Measurements from ENCODE around the gene FREY1.

FREY1 gene

DNA sequence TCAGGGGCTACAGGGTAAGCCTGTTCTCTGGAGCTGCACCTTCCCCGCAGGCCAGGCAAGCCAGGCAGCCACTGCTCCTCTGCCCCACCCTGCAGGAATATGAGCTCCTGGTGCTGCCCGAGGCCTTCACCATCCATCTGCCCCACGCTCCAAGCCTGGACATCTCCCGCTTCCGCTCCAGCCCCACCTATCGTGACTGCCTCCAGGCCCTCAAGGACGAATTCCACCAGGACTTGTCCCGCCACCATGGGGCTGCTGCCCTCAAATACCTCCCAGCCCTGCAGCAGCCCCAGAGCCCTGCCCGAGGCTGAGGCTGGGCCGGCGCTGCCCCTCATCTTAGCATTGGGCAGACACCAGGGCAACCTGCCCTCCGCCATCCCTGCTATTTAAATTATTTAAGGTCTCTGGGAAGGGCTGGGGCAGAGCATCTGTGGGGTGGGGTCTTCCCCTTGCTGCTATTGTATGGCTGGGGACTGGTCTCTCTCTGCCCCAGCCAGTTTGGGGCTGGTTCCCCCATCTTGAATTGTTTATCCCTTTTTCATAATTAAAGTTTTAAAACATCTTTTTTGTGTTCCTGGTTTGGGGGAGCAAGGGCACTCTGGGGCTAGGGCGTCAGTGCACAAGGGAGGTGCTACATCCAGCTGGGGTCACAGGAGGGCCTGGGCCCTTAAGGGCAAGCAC is 21.6 kb upstream of the FREY1 start:
- no peak for DNase-seq (ENCODE audit: low spot score)

DNA sequence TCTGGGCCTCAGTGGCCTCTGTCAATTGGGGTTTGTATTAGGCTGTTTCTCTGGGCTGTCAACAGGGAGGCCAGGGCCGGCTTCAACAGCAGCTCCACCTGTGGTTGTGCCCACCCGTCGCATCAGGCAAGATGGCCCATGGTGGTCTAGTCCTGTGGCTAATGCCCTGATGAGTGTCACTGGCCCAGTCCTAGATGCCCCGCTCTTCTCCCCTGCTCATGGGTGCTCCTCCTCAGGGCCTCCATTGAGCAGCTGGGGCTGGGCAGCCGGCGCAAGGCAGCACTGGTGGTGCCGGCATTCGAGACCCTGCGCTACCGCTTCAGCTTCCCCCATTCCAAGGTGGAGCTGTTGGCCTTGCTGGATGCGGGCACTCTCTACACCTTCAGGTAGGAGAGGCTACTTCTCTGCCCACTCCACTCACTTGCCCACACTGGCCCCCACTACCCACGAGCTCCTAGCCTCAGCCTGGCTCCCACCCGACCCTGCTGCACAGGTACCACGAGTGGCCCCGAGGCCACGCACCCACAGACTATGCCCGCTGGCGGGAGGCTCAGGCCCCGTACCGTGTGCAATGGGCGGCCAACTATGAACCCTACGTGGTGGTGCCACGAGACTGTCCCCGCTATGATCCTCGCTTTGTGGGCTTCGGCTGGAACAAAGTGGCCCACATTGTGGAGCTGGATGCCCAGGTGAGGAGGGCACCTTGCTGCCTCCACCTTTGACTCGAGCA is 20.8 kb upstream of the FREY1 start:
- no peak for DNase-seq (ENCODE audit: low spot score)

DNA sequence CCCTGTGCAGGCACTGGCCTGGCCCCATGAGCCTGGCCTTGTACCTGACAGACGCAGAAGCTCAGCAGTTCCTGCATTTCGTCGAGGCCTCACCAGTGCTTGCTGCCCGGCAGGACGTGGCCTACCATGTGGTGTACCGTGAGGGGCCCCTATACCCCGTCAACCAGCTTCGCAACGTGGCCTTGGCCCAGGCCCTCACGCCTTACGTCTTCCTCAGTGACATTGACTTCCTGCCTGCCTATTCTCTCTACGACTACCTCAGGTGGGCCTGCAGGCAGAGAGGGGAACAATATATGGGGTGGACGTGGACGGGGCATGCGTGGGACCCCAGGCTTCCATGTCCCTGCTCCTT is 20.2 kb upstream of the FREY1 start:
- no peak for DNase-seq (ENCODE audit: low spot score)

DNA sequence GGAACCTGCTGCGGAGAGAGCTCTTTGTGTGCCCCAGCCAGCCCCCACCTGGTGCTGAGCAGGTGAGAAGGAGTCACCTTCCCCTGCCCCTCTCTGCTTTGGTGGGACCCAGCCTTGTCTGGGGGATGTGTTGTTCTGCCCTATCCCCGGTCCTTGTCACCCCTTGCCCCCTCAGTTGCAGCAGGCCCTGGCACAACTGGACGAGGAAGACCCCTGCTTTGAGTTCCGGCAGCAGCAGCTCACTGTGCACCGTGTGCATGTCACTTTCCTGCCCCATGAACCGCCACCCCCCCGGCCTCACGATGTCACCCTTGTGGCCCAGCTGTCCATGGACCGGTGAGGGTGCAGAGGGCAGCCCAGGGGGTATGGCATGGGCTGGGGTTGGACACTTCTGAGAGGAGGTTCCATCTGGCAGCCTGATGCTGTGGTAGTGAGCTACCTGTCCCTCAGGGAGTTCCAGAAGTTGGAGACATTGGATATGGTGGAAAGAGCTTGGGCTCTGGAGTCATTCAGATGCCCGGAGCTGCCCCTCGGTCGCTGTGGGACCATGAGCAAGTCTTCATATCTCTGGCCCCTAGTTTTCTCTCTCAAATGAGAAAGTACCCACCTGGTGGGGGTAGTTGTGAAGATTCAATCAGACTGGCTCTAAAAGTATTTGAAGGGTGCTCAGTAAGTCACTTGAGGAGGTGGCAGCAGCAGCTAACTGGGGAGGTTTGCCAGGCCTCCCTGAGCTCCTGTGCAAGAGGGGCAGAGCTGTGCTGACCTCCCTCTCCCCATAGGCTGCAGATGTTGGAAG is 19.7 kb upstream of the FREY1 start:
- no peak for DNase-seq (ENCODE audit: low spot score)

DNA sequence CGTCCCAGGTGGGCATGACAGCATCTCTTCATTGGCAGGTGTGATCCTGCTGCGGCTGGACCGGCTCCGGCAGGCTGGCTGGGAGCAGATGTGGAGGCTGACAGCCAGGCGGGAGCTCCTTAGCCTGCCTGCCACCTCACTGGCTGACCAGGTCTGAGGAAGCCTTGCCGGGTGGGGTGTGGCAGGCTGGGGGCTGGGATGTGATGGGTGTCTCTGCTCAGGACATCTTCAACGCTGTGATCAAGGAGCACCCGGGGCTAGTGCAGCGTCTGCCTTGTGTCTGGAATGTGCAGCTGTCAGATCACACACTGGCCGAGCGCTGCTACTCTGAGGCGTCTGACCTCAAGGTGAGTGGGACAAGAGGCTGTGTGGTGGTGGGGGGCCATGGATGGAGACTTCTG is 18.9 kb upstream of the FREY1 start:
- no peak for DNase-seq (ENCODE audit: low spot score)

DNA sequence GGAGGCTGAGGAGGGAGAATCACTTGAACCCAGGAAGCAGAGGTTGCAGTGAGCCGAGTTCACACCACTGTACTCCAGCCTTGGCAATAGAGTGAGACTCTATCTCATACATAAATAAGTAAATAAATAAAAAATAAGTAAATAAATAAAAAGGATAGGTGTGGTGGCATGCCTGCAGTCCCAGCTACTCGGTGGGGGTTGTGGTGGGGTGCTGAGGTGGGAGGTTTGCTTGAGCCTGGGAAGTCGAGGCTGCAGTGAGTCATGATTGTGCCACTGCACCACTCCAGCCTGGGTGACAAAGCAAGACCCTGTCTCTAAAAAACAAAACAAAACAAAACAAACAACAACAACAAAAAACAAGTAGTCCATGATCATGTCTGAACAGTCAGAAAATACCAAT is 18.5 kb upstream of the FREY1 start:
- no peak for DNase-seq (ENCODE audit: low spot score)

DNA sequence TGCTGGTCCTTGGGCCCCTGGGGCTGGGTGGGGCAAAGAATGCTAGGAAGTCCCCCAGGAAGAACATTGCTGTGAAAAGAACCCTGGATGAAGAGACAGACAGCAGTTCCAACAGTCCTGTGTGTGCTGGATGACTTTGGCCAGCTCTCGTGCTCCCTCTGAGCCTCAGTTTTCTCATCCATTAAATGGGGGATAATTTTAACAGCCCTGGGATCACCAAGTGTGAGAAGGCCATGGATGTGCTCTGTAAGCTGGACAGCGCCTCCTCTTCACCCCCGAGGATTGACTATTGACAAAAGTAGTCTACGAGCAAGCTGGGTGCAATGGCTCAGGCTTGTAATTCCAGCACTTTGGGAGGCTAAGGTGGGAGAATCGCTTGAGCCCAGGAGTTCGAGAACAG is 17.9 kb upstream of the FREY1 start:
- DNase-seq (ENCODE audit: low spot score) = no peak

DNA sequence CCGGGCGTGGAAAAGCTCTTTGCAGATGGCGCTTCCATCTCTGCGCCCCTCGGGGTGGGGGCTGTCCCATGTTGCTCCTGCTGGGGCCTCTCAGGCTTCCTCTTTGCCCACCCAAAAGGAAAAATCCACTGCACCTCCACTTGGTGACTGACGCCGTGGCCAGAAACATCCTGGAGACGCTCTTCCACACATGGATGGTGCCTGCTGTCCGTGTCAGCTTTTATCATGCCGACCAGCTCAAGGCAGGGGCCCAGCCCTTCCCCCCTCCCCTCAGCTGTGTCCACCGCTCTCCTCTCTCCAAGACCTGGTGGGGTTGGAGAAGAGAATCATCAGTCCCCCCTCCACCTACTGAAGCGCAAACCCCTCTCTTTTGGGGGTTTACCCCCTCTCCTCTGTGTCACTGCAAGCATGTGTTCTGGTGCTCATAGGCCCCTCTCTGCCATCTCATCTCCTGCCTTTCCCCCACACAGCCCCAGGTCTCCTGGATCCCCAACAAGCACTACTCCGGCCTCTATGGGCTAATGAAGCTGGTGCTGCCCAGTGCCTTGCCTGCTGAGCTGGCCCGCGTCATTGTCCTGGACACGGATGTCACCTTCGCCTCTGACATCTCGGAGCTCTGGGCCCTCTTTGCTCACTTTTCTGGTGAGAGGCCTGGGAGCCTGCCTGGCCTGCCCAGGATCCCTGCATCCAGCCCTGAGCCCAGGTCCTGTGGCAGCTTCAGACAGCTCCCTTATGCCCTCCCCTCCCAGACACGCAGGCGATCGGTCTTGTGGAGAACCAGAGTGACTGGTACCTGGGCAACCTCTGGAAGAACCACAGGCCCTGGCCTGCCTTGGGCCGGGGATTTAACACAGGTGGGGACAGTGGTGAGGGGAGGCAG is 17.2 kb upstream of the FREY1 start:
- no peak for DNase-seq (ENCODE audit: low spot score)

DNA sequence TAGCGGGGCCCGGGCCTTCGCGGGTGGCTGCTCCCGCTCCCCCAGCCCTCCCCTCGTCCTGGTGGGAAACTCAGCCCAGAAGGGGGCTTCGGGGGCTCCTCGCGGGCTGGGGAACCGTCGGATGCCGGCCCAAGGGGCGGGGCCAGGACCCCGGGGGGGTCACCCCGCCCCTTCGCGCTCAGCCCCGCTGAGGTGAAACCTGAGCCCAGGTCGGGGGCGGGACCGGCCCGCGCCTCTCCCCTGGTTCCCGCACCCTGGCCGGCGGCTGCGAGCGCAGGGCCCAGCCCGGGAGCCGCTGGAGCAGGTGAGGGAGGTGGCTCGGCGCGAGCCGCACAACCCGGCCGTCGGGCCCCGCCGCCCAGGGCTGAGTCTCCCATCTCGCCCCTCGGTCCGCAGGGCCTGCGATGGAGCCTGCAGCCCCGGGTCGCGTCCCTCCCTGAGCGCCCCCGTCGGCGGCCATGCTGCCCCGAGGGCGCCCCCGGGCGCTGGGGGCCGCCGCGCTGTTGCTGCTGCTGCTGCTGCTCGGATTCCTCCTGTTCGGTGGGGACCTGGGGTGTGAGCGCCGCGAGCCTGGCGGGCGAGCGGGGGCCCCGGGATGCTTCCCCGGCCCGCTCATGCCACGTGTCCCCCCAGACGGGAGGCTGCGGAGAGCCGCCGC is 15.5 kb upstream of the FREY1 start, which contains the start of gene LARGE2:
Gene LARGE2 (plus strand): TSS at position 232 of the 658 bp plus-strand sequence. CDS start 227 bp downstream, at position 459.
- DNase-seq (ENCODE audit: low spot score) = no peak

DNA sequence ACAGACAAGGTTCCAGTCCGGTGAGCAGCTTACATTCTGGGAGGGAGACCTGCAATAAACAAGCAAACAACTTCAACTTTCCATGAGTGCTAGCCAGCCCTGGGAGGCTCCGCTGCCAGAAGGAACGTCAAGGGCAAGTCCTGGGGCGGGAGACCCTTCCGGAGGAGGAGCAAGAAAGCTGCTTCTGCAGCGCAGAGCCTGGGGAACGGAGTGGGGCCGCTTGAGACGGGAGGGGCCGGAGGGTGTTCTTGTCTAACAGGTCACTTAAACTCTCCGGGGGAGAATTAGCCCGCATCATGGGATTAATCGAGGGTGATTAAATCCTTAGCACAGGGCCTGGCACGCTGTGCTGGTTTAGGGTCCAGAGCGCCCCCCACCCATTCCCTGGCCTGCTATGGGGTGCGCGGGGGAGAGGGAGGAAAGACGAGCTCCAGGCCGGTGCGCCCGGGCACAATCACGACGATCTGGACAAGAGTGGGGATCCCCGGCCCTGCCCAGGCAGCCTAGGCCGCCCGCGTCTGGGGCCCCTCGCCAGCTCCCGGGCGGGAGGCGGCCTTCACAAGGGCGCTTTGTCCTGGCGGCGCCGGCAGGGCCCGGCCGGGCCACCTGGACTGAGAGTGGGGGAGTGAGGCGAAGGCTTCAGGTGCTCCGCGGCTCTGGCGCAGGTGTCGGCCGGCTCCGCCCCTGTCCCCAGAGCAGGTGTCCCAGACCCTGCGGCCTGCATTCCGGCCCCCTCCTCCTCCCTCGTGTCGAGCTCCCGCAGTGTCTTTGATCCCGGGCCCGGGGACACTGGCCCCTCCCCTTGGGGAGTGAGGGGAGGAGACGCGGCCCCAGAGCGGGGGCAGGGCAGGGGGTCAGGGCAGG is 14.7 kb upstream of the FREY1 start:
- no peak for DNase-seq (ENCODE audit: low spot score)

DNA sequence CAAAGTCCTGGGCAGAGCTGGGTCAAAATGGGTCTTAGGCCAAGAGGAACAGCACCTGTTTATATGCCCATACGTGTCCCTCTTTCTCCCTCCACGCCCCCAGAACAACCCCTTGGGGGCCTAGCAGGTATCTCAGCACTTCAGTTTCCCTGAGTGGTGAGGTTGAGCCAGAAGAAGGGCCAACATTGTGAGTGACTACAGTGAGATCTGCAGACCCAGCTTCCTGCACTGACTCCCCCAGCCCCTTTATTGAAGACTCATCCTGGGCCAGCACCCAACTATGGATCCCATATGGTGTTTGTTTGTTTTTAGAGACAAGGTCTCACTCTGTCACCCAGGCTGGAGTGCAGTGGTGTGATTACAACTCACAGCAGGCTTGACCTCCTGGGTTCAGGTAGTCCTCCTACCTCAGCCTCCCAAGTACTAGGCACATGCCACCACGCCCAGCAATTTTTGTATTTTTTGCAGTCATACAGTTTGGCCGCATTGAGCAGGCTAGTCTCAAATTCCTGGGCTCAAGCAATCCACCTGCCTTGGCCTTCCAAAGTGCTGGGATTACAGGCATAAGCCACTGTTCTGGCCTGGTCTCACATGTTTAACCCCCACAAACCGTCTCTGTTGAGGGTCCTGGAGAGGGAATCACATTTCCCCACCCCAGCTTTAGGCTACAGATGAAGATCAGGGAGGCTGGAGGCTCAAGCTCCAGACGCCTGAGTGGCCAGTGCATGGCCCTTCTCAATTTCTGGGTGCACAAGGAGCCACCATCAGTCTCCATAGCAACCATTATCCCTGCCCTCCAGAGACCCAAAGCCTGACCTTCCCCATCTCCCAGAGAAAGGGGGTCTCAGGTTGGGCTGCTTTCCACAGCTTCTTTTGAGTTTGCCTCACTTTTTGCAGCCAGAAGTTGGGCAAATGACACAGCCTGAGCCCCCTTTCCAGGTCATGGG is 13.7 kb upstream of the FREY1 start:
- no peak for DNase-seq (ENCODE audit: low spot score)

DNA sequence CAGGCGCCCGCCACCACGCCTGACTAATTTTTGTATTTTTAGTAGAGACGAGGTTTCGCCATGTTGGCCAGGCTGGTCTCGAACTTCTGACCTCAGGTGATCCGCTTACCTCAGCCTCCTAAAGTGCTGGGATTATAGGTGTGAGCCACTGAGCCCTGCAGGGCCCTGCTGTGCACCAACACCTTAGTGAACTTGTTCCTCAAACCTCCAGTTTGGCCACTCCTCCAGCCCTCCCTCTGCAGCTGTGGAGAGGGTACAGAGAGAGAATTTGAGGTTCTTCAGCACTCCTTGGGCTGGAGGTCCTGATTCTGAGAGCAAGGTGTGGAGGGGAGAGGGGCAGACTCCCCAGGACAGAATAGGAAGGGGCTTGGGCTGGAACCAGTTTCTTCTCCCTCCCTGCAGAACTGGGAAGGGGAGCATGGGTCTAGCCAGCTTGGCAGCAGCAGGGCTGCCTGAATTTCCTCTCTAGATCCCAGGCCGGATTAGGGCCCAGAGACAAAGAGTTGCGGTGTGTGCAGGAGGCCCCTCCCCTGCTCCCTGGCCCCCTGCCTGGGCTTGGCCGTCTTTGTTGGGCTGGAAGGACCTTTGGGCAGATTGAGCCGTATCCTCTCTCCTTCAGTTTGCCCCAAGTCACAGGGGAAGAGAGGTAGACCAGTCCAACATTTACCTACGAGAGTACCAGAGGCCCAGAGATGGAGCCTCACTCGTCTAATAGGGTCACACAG is 12.9 kb upstream of the FREY1 start:
- no peak for DNase-seq (ENCODE audit: low spot score)

DNA sequence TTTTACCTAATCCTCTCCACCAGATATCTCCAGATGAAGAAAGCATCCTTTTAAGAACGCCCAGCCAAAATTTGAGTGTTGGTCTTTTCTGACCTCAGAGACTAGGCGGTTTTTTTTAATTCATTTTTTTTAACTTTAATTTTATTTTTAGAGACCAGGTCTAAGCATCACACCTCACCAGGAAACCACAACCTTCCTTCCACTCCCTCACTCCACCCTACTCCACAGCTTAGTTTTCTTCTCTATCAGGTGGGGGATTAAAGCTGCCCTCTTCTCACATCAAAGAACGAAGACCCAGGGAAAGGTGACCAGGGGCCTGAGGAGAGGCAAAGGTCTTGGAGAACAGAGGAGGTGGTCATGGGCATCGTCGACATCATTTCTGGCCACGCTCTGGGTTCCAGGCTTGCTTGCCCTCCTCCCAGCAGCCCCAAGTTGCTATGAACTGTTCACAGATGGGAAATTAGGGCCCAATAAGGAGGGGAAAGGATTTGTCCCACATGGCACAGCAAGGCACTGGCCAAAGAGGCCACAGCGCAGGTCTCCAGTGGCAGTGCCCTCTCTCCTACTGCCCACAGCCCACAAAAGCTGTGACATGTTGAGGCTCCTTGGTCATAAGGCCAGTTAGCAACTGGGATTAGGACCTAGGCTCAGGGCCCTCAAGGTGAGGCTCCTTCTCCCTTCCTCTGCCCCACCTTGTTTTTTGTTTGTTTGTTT is 12.0 kb upstream of the FREY1 start:
- DNase-seq (ENCODE audit: low spot score) = no peak

DNA sequence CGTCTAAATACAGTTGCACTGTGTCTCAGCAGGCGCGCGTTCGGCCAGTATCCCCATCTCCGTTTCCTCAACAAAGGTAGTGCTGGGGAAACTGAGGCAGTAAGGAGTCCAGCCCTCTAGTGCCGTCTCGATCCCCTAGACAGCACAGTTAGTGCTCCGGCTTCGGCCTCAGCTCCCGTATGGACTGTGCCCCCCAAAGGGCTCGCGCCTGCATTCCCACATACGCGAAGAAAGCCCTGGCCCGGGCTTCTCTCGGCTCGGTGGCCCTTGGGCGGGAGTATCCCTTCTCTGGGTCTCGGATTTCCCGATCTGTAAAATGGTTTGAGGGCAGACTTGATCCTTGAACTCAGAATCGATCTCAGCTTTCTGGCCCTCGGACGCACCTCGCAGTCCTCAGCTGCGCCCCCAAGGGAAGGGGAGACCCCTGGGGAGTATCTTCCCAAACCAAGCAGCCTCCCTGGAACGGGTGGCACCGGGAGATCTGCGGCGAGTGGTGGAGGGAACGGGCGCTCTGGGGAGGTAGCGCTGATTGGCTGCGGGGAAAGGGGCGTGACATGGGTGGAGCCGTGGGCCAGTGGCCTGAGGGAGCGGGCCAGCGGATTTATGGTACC is 11.4 kb upstream of the FREY1 start:
- DNase-seq (ENCODE audit: low spot score) = peak; percentile 80

DNA sequence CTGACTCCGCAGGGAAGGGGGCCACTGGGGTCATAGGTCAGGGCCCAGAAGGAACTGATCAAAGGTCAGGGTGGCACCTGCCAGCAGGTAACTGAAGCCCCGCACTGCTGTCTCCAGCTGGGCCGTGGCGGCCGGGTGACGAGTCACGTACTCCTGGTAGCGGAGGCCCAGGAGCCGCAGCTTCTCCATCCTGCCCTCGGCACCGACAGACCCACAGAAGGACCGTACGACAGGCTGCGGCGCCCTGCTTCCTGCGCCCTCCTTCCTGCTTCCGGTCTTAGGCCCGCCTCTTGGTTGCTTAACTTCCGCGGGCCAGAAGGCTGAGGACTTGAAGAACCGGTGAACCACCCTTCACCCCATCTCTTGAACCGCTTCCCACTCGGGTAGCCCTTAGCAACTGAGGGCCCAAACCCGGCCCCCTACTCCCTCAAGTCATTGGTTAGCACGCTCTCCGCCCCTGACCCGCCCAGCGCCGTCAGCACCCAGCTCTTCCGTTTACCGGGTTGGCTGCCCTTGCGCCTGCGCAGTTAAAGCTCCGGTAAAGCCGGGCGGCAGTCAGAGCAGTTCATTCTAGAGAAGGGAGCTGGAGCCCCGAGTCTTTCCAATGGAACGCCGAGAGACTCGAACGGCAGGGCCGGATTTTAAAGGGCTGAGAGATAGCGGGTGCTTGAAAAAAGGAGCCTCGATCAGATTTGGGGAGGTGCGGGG is 10.7 kb upstream of the FREY1 start, which contains the start of gene PEX16:
Gene PEX16 (minus strand): TSS at position 255 of the 708 bp plus-strand sequence. CDS start 66 bp downstream, at position 189.
- DNase-seq (ENCODE audit: low spot score) = peak; percentile 98

DNA sequence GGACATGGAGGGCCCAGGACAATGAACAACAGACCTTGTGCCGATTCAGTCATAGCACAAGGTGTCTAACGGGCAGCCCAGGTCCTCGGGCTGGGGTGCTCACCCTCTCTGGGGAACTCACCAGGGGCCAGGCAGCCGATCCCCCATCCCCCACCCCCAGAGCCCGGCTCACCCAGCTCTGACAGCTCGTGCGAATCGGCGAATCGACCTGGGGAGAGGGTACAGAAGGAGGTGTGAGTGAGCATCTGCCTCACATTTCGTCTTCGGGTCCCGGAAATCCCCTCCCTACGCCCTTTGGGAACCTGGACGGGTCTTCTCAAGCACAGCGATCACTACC is 10.2 kb upstream of the FREY1 start:
- no peak for DNase-seq (ENCODE audit: low spot score)

DNA sequence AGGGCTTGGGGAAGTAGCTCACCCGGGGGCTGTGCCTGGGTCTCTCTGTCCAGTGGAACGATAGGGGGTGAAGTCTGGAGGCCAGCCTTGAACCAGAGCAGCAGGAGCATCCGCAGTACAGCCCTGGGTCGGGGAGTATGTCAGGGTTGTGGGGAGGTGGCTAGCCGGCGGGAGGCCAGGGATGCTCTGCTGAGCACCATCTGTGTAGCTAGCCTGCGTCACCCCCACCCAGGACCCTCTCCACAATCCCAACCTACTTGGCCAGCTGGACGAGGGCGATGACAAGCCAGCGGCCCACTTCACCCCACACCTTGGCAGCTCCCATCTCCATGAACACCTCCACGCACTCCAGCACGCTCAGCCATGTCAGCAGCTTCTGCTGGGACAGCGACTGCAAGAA is 8.4 kb upstream of the FREY1 start:
- no peak for DNase-seq (ENCODE audit: low spot score)
